ENCODE data around the gene C3orf20. TPM values are rescaled to one million over a fixed set of nuclear protein-coding genes. Genes with fewer than 3 reads are reported as not detected.

The C3orf20 gene
- total and polyA plus RNA-seq, 9 of the 15 experiments (the other 6 are each of a cell fraction or from before 2014, with no cell fraction given), result 0.04 TPM; not detected in 8

- TF ChIP-seq FOXK1 (CRISPR knock-in tag; IDR thresholded peaks at IDR 0.05; ENCODE audit: borderline replicate concordance), result no peak
- TF ChIP-seq MBD2 (IDR thresholded peaks at IDR 0.05; ENCODE audit: borderline replicate concordance, low read depth), result no peak
- TF ChIP-seq TRIM28 (IDR thresholded peaks at IDR 0.05), result peak; percentile 52; the same call in 1 of the 2 replicates
- no peak for TF ChIP-seq BHLHE40 (IDR thresholded peaks at IDR 0.05; ENCODE audit: low read length)
- TF ChIP-seq RBM25 (IDR thresholded peaks at IDR 0.05; ENCODE audit: low read depth, low read length, severe bottlenecking), result peak; percentile 20
- no peak for TF ChIP-seq BRD4 (IDR thresholded peaks at IDR 0.05)
- TF ChIP-seq ZNF354B (CRISPR knock-in tag; IDR thresholded peaks at IDR 0.05), result peak; percentile 96
Observed at GRCh38 chr3:14779069-14779685, 104.2 kb downstream of the C3orf20 start (continued).

GRCh38 chr3:14780927-14781507 is 106.1 kb downstream of the C3orf20 start:
- CTCF ChIA-PET (ENCODE audit: low intra/inter-chr PET ratio), result interaction anchor here (0.7 to 1.1 kb wide), 4 partner anchors 106 to 147 kb away, joined by 3 to 6 read pairs (median 5); no protein-coding TSS in a partner anchor
- TF ChIP-seq ZNF583 (CRISPR knock-in tag; IDR thresholded peaks at IDR 0.05), result 0 out of 2 replicates have a peak, but pooled peaks have one; percentile 24
- TF ChIP-seq TAL1 (IDR thresholded peaks at IDR 0.05), result no peak
- no peak for TF ChIP-seq TAF1 (IDR thresholded peaks at IDR 0.05; ENCODE audit: control insufficient read depth, extremely low read depth, insufficient read depth, low read length, severe bottlenecking)
- TF ChIP-seq TSHZ1 (CRISPR knock-in tag; IDR thresholded peaks at IDR 0.05), result no peak
- TF ChIP-seq HDGF (IDR thresholded peaks at IDR 0.05), result no peak
- no peak for TF ChIP-seq SRSF1 (IDR thresholded peaks at IDR 0.05; ENCODE audit: low read depth, low read length)
- no peak for TF ChIP-seq ATF2 (CRISPR knock-in tag; IDR thresholded peaks at IDR 0.05)
- no peak for TF ChIP-seq HBP1 (CRISPR knock-in tag; IDR thresholded peaks at IDR 0.05)

More at GRCh38 chr3:14780927-14781507, 106.1 kb downstream of the C3orf20 start:
- FAIRE-seq, result peak; percentile 92
- Histone ChIP-seq H3K4me3 (no peak overlapping the region), H3K4me2 (ENCODE audit: insufficient read depth, low read length) (no peak overlapping the region), H2AFZ (ENCODE audit: low read depth, low read length) (no peak overlapping the region), H3K36me3 (ENCODE audit: control insufficient read depth, insufficient read depth, low read length) (no peaks in the 10 kb centered on the region), H3K9me1 (ENCODE audit: control insufficient read depth, insufficient read depth, low read length) (no peaks in the 10 kb centered on the region), H3K79me2 (ENCODE audit: control insufficient read depth, insufficient read depth, low read length) (no peaks in the 10 kb centered on the region), H3K4me1 (replicated peaks in 1 of 2; ENCODE audit: control insufficient read depth in 2 of 2, insufficient read depth in 2 of 2, low read length in 2 of 2) (no peaks in the 10 kb centered on the region), H3K27ac (ENCODE audit: extremely low read depth, low read depth, low read length) (no peak overlapping the region), H4K20me1 (replicated peaks; ENCODE audit: control insufficient read depth, insufficient read depth, low read length) (no peaks in the 10 kb centered on the region), H3K27me3 (ENCODE audit: control insufficient read depth in 2 of 2, insufficient read depth in 2 of 2, low read length in 2 of 2) (peaks cover 13 to 31% of the 10 kb centered on the region in 2 experiments), H3K9ac (ENCODE audit: insufficient read depth in 1 of 2, low read depth in 2 of 2, low read length in 2 of 2) (no peak overlapping the region), H3K9me3 (replicated peaks; ENCODE audit: control insufficient read depth, insufficient read depth, low read depth, low read length) (no peaks in the 10 kb centered on the region; the same call in 1 of the 2 replicates)
- intact Hi-C loops (cut with micrococcal nuclease) (loop anchor here (1.0 to 5.0 kb wide), 4 partner anchors 108 to 884 kb away; no protein-coding TSS in a partner anchor), in situ Hi-C loops (cut with MboI) (no loop called here)
- POLR2A ChIA-PET, result interaction anchor here (0.8 to 2.0 kb wide), 9 partner anchors 12 to 166 kb away, joined by 3 to 8 read pairs (median 3); no protein-coding TSS in a partner anchor
- no TSS peak for BruUV-seq (replicated peaks)
- DNase-seq (ENCODE audit: extremely low read depth in 1 of 4, low spot score in 3 of 4), result peak; percentile 43 to 77 (median 60)
- WGBS (ENCODE audit: insufficient coverage, low coverage, missing lambda C conversion rate), result under 1% methylated on average over 12 of the region's 12 CpGs
- peak; percentile 100 for ATAC-seq
